Thyroid gland (tissue), 4 donors: ENCODE results near the gene TP73. TPM values are rescaled to one million over a fixed set of nuclear protein-coding genes. Genes with fewer than 3 reads are reported as not detected.

Source experiments
- DNase-seq, 2 donors: peaks; one replicate each; pipeline ENCODE4 v3.0.0-alpha.2; 2019
- H3K27ac ChIP-seq, 3 donors: fragments of 200-600 bp; sonication (generic); 1 replicate in 2 of 3; 2 replicates in 1 of 3; pipeline ENCODE4 v1.5.1; 2016 to 2019; ENCODE audit warnings: mild to moderate bottlenecking in 1 of 3, moderate library complexity in 1 of 3
- H3K27me3 ChIP-seq: fragments of 200-600 bp; sonication (generic); one replicate; pipeline ENCODE4 v1.5.1; 2019
- H3K36me3 ChIP-seq, 2 donors: fragments of 200-600 bp; sonication (generic); one replicate each; pipeline ENCODE4 v1.5.1; 2016 to 2019
- H3K4me1 ChIP-seq, 2 donors: fragments of 200-600 bp; sonication (generic); one replicate each; pipeline ENCODE4 v1.5.1; 2017 to 2019
- H3K4me3 ChIP-seq, 3 donors: fragments of 200-600 bp; sonication (generic); replicated peaks in 1 of 3; 1 replicate in 2 of 3; 2 replicates in 1 of 3; pipeline ENCODE4 v1.5.1; 2016; ENCODE audit warnings: mild to moderate bottlenecking in 1 of 3
- H3K9me3 ChIP-seq: fragments of 200-600 bp; sonication (generic); one replicate; pipeline ENCODE4 v1.5.1; 2017
- CTCF ChIP-seq, 6 experiments: fragments of 200-600 bp in 3 of 6; fragments of 450-650 bp in 3 of 6; sonication (generic) in 3 of 6; IDR thresholded peaks; one replicate each; pipeline ENCODE4 v1.5.1; 2016 to 2019; ENCODE audit warnings: antibody characterized with exemption in 6 of 6, mild to moderate bottlenecking in 2 of 6, inconsistent platforms in 1 of 6, moderate library complexity in 1 of 6
- POLR2A ChIP-seq, 2 donors: fragments of 450-650 bp; IDR thresholded peaks; one replicate each; pipeline ENCODE4 v1.6.1; 2017; ENCODE audit warnings: antibody characterized with exemption in 2 of 2, mild to moderate bottlenecking in 2 of 2, moderate library complexity in 1 of 2
- WGBS, 2 donors: methylation state at CpG; one replicate each; pipeline ENCODE4 v1.1.5; 2017; 5-methylcytosine and 5-hydroxymethylcytosine counted together
- intact Hi-C: fragments of 100-400 bp; cut with DNase I; formaldehyde crosslinking; loops from one replicate; pipeline ENCODE4 v1.15.1; 2023
- total RNA-seq, 4 donors: library from RNA; depleted of rRNA; stranded (reverse); fragments of >200 nt; gene quantifications; one replicate each; pipeline ENCODE4 v1.2.3, GENCODE V29; 2016

The TP73 gene
- total RNA-seq, 4 donors from 2014 or later: 0.33 to 0.49 TPM; not detected in 2

GRCh38 chr1:3604997-3605823 is 47.1 kb upstream of the TP73 start:
- no peak for DNase-seq
- Histone ChIP-seq H3K4me1 (peaks cover 0 to 3% of the 10 kb centered on the region in 2 donors), H3K9me3 (no peaks in the 10 kb centered on the region), H3K27ac (no peak overlapping the region), H3K4me3 (no peak overlapping the region), H3K36me3 (no peaks in the 10 kb centered on the region), H3K27me3 (no peaks in the 10 kb centered on the region)
- TF ChIP-seq CTCF (IDR thresholded peaks at IDR 0.05) (no peak), POLR2A (IDR thresholded peaks at IDR 0.05) (no peak)
- WGBS, 2 donors: 98% methylated on average over 7 of the region's 7 CpGs
- intact Hi-C loops: no loop called here

GRCh38 chr1:3606779-3607702 is 45.3 kb upstream of the TP73 start:
- TF ChIP-seq POLR2A (IDR thresholded peaks at IDR 0.05): no peak
- TF ChIP-seq CTCF (IDR thresholded peaks at IDR 0.05): no peak
- no peaks in the 10 kb centered on the region for H3K36me3 ChIP-seq
- H3K4me1 ChIP-seq: peaks cover 10 to 19% of the 10 kb centered on the region in 2 donors
- no peak overlapping the region for H3K4me3 ChIP-seq
- H3K9me3 ChIP-seq: no peaks in the 10 kb centered on the region
- whole genome bisulfite sequencing, 2 donors: 91% methylated on average over 18 to 20 of the region's 23 CpGs
- no peak for DNase-seq
- intact Hi-C loops: no loop called here
- no peaks in the 10 kb centered on the region for H3K27me3 ChIP-seq
- no peak overlapping the region for H3K27ac ChIP-seq

- 96 to 97% methylated on average over 13 to 17 of the region's 18 CpGs for WGBS, 2 donors
- no peak overlapping the region for H3K27ac ChIP-seq
- no peaks in the 10 kb centered on the region for H3K27me3 ChIP-seq
These were observed 44.6 kb upstream of the TP73 start for GRCh38 chr1:3607703-3608065.

GRCh38 chr1:3608154-3608553 is 44.2 kb upstream of the TP73 start:
- intact Hi-C loops: no loop called here
- Histone ChIP-seq H3K4me3 (no peak overlapping the region), H3K9me3 (no peaks in the 10 kb centered on the region), H3K27me3 (no peaks in the 10 kb centered on the region), H3K4me1 (peaks cover 10 to 19% of the 10 kb centered on the region in 2 donors), H3K36me3 (no peaks in the 10 kb centered on the region), H3K27ac (no peak overlapping the region)
- DNase-seq: no peak
- WGBS, 2 donors: 86 to 92% methylated on average over 3 to 7 of the region's 7 CpGs
- no peak for TF ChIP-seq CTCF (IDR thresholded peaks at IDR 0.05)
- no peak for TF ChIP-seq POLR2A (IDR thresholded peaks at IDR 0.05)

More at GRCh38 chr1:3607703-3608065, 44.6 kb upstream of the TP73 start:
- DNase-seq: no peak
- intact Hi-C loops: no loop called here
- Histone ChIP-seq H3K9me3 (no peaks in the 10 kb centered on the region), H3K36me3 (no peaks in the 10 kb centered on the region), H3K4me1 (peaks cover 10 to 19% of the 10 kb centered on the region in 2 donors), H3K4me3 (no peak overlapping the region)
- TF ChIP-seq POLR2A (IDR thresholded peaks at IDR 0.05) (no peak), CTCF (IDR thresholded peaks at IDR 0.05) (no peak)
